Right renal cortex interstitium (tissue), 3 donors: Measurements from ENCODE around the gene DNAJC15. TPM values are rescaled to one million over a fixed set of nuclear protein-coding genes. Genes with fewer than 3 reads are reported as not detected.
A peak's percentile ranks its signal among the peaks of the same experiment; 100 is the strongest.
"Not testable (repeated sequence)": the region's sequence is repeated elsewhere in the genome, so short reads cannot be mapped to it uniquely, and the experiment has no call there.

Source experiments
- DNase-seq, 3 donors: peaks; one replicate each; pipeline ENCODE4 v3.0.0-alpha.2; 2013; ENCODE audit warnings: low read depth in 3 of 3, low spot score in 2 of 3
- polyA plus RNA-seq, 3 donors: library from polyadenylated mRNA; unstranded; fragments of 120-200 nt; gene quantifications; one replicate each; pipeline ENCODE4 v1.2.1, GENCODE V29; 2013; ENCODE audit not compliant: insufficient read length in 3 of 3

The DNAJC15 gene
- polyA plus RNA-seq, 3 donors: 21.2 to 31.3 (median 30.2) TPM

- no peak for DNase-seq
Observed at GRCh38 chr13:43041369-43041921, 18.1 kb downstream of the DNAJC15 start.

- DNase-seq: no peak
Observed at GRCh38 chr13:43042410-43042921, 19.1 kb downstream of the DNAJC15 start.

- DNase-seq: no peak
Observed at GRCh38 chr13:43044720-43045301, 21.4 kb downstream of the DNAJC15 start.

GRCh38 chr13:43045302-43045773, 22.0 kb downstream of the DNAJC15 start:
- DNase-seq: not testable (repeated sequence)

- no peak for DNase-seq
Observed at GRCh38 chr13:43046259-43046658, 22.9 kb downstream of the DNAJC15 start.

GRCh38 chr13:43054803-43055802, 31.7 kb downstream of the DNAJC15 start:
- peak in 2 of 3 donors; percentile 32 to 63 for DNase-seq

- DNase-seq: no peak
Observed at GRCh38 chr13:43057653-43058317, 34.4 kb downstream of the DNAJC15 start.

- DNase-seq: no peak
Observed at GRCh38 chr13:43058318-43058674, 34.9 kb downstream of the DNAJC15 start.

- no peak for DNase-seq
Observed at GRCh38 chr13:43058831-43059230, 35.4 kb downstream of the DNAJC15 start.

GRCh38 chr13:43059779-43060178, 36.4 kb downstream of the DNAJC15 start:
- not testable (repeated sequence) for DNase-seq

GRCh38 chr13:43060806-43061205, 37.4 kb downstream of the DNAJC15 start:
- DNase-seq: not testable (repeated sequence)

- no peak for DNase-seq
Observed at GRCh38 chr13:43061496-43062280, 38.3 kb downstream of the DNAJC15 start.

GRCh38 chr13:43071824-43072223, 48.4 kb downstream of the DNAJC15 start:
- DNase-seq: no peak

- no peak for DNase-seq
Observed at GRCh38 chr13:43072394-43072793, 49.0 kb downstream of the DNAJC15 start.

- DNase-seq: no peak
Observed at GRCh38 chr13:43074824-43075510, 51.6 kb downstream of the DNAJC15 start.

GRCh38 chr13:43075511-43075902, 52.1 kb downstream of the DNAJC15 start:
- DNase-seq: not testable (repeated sequence)

GRCh38 chr13:43077046-43077445, 53.7 kb downstream of the DNAJC15 start:
- DNase-seq: no peak

- no peak for DNase-seq
Observed at GRCh38 chr13:43077461-43077860, 54.1 kb downstream of the DNAJC15 start.

GRCh38 chr13:43077906-43078305, 54.5 kb downstream of the DNAJC15 start:
- no peak for DNase-seq
